Measurements from ENCODE around the gene DCPS.
"Not testable (repeated sequence)": the region's sequence is repeated elsewhere in the genome, so short reads cannot be mapped to it uniquely, and the experiment has no call there.

Gene DCPS

GRCh38 chr11:126345283-126345682 lies 41.4 kb downstream of the DCPS start:
- no peak for DNase-seq (ENCODE audit: low read depth)

GRCh38 chr11:126345759-126346585 lies 42.1 kb downstream of the DCPS start:
- DNase-seq (ENCODE audit: low read depth) = peak; percentile 94

- no peak for DNase-seq (ENCODE audit: low read depth)
Observed at GRCh38 chr11:126346586-126346940, 42.7 kb downstream of the DCPS start.

- not testable (repeated sequence) for DNase-seq (ENCODE audit: low read depth)
Observed at GRCh38 chr11:126346946-126347345, 43.1 kb downstream of the DCPS start.

- no peak for DNase-seq (ENCODE audit: low read depth)
Observed at GRCh38 chr11:126347751-126348668, 44.1 kb downstream of the DCPS start.

- DNase-seq (ENCODE audit: low read depth) = peak; percentile 62
Observed at GRCh38 chr11:126348806-126349582, 45.1 kb downstream of the DCPS start.

GRCh38 chr11:126350836-126351235 lies 47.0 kb downstream of the DCPS start:
- DNase-seq (ENCODE audit: low read depth) = no peak

- no peak for DNase-seq (ENCODE audit: low read depth)
Observed at GRCh38 chr11:126352163-126352562, 48.3 kb downstream of the DCPS start.

- DNase-seq (ENCODE audit: low read depth) = peak; percentile 83
Observed at GRCh38 chr11:126352934-126353801, 49.3 kb downstream of the DCPS start.

GRCh38 chr11:126354631-126355323 lies 50.9 kb downstream of the DCPS start:
- DNase-seq (ENCODE audit: low read depth) = no peak

GRCh38 chr11:126355324-126355925 lies 51.6 kb downstream of the DCPS start, which contains the start of gene ST3GAL4:
Gene ST3GAL4 (plus strand): TSS chr11:126355686. CDS start chr11:126406156, 50,470 bp downstream.
- peak; percentile 66 for DNase-seq (ENCODE audit: low read depth)

GRCh38 chr11:126355926-126356897 lies 52.4 kb downstream of the DCPS start:
- DNase-seq (ENCODE audit: low read depth) = peak; percentile 48

- no peak for DNase-seq (ENCODE audit: low read depth)
Observed at GRCh38 chr11:126357055-126357962, 53.4 kb downstream of the DCPS start.

GRCh38 chr11:126357969-126358762 lies 54.3 kb downstream of the DCPS start:
- DNase-seq (ENCODE audit: low read depth) = no peak

GRCh38 chr11:126358763-126359160 lies 54.9 kb downstream of the DCPS start:
- no peak for DNase-seq (ENCODE audit: low read depth)

GRCh38 chr11:126359431-126360048 lies 55.7 kb downstream of the DCPS start:
- peak; percentile 77 for DNase-seq (ENCODE audit: low read depth)
